ENCODE measurements around the gene IL20RB. TPM values are rescaled to one million over a fixed set of nuclear protein-coding genes. Genes with fewer than 3 reads are reported as not detected.

IL20RB gene
- total RNA-seq, 1 donor: 1.8 TPM

DNA sequence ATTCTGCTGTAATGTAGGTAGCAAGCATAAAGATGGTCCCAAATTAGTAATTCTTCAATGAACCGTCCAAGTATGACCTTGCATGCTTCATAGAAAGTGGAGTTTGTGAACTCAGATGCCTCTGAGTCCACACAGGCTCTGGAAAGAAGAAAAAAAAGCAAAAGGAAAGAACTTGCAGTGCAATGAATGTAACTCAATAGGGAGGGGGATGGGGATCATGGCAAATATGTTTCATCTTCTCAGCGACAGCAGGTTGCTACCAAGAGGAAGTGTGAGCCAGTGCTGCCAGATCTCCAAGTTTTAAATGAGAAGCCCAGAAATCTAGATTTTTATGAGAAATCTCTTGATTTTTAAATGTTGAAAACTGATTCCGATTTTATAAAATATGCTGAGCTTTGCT is 50.3 kb downstream of the IL20RB start:
- Histone ChIP-seq H3K9me3 (ENCODE audit: low read depth, low read length) (no peaks in the 10 kb centered on the region), H3K27ac (ENCODE audit: low read depth, low read length) (no peak overlapping the region), H3K36me3 (ENCODE audit: insufficient read depth, low read length) (no peaks in the 10 kb centered on the region), H2AFZ (ENCODE audit: low read length) (no peak overlapping the region), H4K20me1 (ENCODE audit: insufficient read depth, low read length) (no peaks in the 10 kb centered on the region), H3K27me3 (ENCODE audit: insufficient read depth, low read length) (no peaks in the 10 kb centered on the region), H3K79me2 (ENCODE audit: insufficient read depth, low read length) (no peaks in the 10 kb centered on the region), H3K4me1 (ENCODE audit: insufficient read depth, low read length) (peaks cover 11% of the 10 kb centered on the region), H3K4me3 (ENCODE audit: insufficient read depth, low read length) (no peak overlapping the region), H3K4me2 (ENCODE audit: insufficient read depth, low read length) (no peak overlapping the region)
- no peak for DNase-seq (ENCODE audit: insufficient read length, low spot score, missing footprints)
- TF ChIP-seq, protein P1, sequence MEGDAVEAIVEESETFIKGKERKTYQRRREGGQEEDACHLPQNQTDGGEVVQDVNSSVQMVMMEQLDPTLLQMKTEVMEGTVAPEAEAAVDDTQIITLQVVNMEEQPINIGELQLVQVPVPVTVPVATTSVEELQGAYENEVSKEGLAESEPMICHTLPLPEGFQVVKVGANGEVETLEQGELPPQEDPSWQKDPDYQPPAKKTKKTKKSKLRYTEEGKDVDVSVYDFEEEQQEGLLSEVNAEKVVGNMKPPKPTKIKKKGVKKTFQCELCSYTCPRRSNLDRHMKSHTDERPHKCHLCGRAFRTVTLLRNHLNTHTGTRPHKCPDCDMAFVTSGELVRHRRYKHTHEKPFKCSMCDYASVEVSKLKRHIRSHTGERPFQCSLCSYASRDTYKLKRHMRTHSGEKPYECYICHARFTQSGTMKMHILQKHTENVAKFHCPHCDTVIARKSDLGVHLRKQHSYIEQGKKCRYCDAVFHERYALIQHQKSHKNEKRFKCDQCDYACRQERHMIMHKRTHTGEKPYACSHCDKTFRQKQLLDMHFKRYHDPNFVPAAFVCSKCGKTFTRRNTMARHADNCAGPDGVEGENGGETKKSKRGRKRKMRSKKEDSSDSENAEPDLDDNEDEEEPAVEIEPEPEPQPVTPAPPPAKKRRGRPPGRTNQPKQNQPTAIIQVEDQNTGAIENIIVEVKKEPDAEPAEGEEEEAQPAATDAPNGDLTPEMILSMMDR (IDR thresholded peaks at IDR 0.05; ENCODE audit: extremely low read depth, low read depth, low read length): no peak

DNA sequence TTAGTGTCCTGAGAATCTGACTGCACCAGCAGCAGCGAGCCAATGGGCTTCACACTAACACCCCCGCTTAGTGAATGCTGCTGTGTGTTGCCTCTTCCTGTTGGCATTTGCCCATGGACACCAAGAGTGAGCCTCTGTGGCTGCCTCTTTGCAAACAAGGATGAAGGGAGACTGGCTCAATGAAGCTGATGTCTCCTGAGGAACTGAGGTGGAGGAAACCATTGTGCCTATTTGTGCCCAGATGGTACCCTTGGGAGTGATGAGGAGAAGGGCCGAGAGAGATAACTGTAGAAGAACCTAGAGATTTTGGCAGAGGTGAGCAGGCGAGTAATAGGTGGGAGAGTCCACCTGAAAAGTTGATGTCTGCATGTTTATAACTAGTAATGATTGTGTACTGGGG is 51.2 kb downstream of the IL20RB start:
- Histone ChIP-seq H4K20me1 (ENCODE audit: insufficient read depth, low read length) (no peaks in the 10 kb centered on the region), H3K9me3 (ENCODE audit: low read depth, low read length) (no peaks in the 10 kb centered on the region), H2AFZ (ENCODE audit: low read length) (no peak overlapping the region), H3K79me2 (ENCODE audit: insufficient read depth, low read length) (no peaks in the 10 kb centered on the region), H3K27ac (ENCODE audit: low read depth, low read length) (no peak overlapping the region), H3K4me2 (ENCODE audit: insufficient read depth, low read length) (no peak overlapping the region), H3K4me1 (ENCODE audit: insufficient read depth, low read length) (peaks cover 14% of the 10 kb centered on the region), H3K4me3 (ENCODE audit: insufficient read depth, low read length) (no peak overlapping the region), H3K36me3 (ENCODE audit: insufficient read depth, low read length) (no peaks in the 10 kb centered on the region), H3K27me3 (ENCODE audit: insufficient read depth, low read length) (no peaks in the 10 kb centered on the region)
- TF ChIP-seq, protein P1 (IDR thresholded peaks at IDR 0.05; ENCODE audit: extremely low read depth, low read depth, low read length): no peak
- DNase-seq (ENCODE audit: insufficient read length, low spot score, missing footprints): no peak

DNA sequence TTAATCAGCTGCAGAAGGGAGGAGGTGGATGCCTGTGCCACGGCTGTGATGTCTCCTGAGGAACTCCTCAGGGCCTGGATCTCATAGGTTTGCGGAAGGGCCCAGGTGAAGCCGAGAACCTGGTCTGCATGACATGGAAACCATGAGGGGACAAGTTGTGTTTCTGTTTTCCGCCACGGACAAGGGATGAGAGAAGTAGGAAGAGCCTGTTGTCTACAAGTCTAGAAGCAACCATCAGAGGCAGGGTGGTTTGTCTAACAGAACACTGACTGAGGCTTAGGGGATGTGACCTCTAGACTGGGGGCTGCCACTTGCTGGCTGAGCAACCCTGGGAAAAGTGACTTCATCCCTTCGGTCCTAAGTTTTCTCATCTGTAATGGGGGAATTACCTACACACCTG is 52.4 kb downstream of the IL20RB start:
- Histone ChIP-seq H3K27me3 (ENCODE audit: insufficient read depth, low read length) (no peaks in the 10 kb centered on the region), H3K79me2 (ENCODE audit: insufficient read depth, low read length) (no peaks in the 10 kb centered on the region), H3K9me3 (ENCODE audit: low read depth, low read length) (no peaks in the 10 kb centered on the region), H4K20me1 (ENCODE audit: insufficient read depth, low read length) (no peaks in the 10 kb centered on the region), H2AFZ (ENCODE audit: low read length) (no peak overlapping the region), H3K36me3 (ENCODE audit: insufficient read depth, low read length) (no peaks in the 10 kb centered on the region), H3K4me1 (ENCODE audit: insufficient read depth, low read length) (peaks cover 14% of the 10 kb centered on the region), H3K4me2 (ENCODE audit: insufficient read depth, low read length) (no peak overlapping the region), H3K27ac (ENCODE audit: low read depth, low read length) (no peak overlapping the region), H3K4me3 (ENCODE audit: insufficient read depth, low read length) (no peak overlapping the region)
- no peak for DNase-seq (ENCODE audit: insufficient read length, low spot score, missing footprints)
- TF ChIP-seq, protein P1 (IDR thresholded peaks at IDR 0.05; ENCODE audit: extremely low read depth, low read depth, low read length): no peak

DNA sequence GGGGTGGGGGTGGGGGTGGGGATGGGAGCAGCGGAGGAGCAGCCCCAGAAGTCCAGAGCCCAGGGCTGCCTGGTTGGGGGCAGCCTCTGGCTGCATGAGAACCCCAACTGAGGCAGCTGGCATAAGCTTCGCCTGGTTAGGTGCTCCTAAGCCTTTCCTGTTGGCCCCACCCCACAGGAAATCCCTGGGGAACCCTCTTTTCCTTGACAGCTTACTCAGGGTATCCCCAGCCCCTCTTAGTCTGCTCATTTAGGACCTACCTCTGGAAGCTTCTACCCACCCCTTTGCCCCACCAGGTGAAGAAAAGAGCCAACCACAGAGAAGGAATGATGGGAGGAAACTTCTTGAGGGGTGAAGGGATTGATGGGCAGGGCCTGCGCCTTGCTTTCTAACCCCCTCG is 53.4 kb downstream of the IL20RB start:
- no peaks in the 10 kb centered on the region for H3K79me2 ChIP-seq (ENCODE audit: insufficient read depth, low read length)
- no peak overlapping the region for H3K27ac ChIP-seq (ENCODE audit: low read depth, low read length)
- H4K20me1 ChIP-seq (ENCODE audit: insufficient read depth, low read length): no peaks in the 10 kb centered on the region
- H3K4me1 ChIP-seq (ENCODE audit: insufficient read depth, low read length): peaks cover 14% of the 10 kb centered on the region
- H3K36me3 ChIP-seq (ENCODE audit: insufficient read depth, low read length): no peaks in the 10 kb centered on the region
- no peaks in the 10 kb centered on the region for H3K27me3 ChIP-seq (ENCODE audit: insufficient read depth, low read length)
- DNase-seq (ENCODE audit: insufficient read length, low spot score, missing footprints): no peak
- TF ChIP-seq, protein P1 (IDR thresholded peaks at IDR 0.05; ENCODE audit: extremely low read depth, low read depth, low read length): no peak
- no peak overlapping the region for H3K4me2 ChIP-seq (ENCODE audit: insufficient read depth, low read length)
- H2AFZ ChIP-seq (ENCODE audit: low read length): no peak overlapping the region
- H3K9me3 ChIP-seq (ENCODE audit: low read depth, low read length): no peaks in the 10 kb centered on the region
- no peak overlapping the region for H3K4me3 ChIP-seq (ENCODE audit: insufficient read depth, low read length)
